IMR-90 (cell line): ENCODE measurements around the gene AGBL1. TPM values are rescaled to one million over a fixed set of nuclear protein-coding genes. Genes with fewer than 3 reads are reported as not detected.

Source experiments
- ATAC-seq: fragments of 200-7000 bp; cut with Tn5 transposase; 2 replicates; pipeline ENCODE4 v1.9.1; 2020; ENCODE audit warnings: low read depth, mild to moderate bottlenecking, moderate library complexity
- BruUV-seq: library from RNA; stranded (reverse); fragments of 400-500 nt; replicated peaks from 2 replicates; lab custom pipeline; 2021; lab: Mats Ljungman, UMichigan
- CTCF ChIA-PET: fragments of 300-600 bp; formaldehyde crosslinking; extraction: SDS; loops from one replicate; lab custom pipeline; 2021; ENCODE audit warnings: antibody characterized with exemption; lab: Yijun Ruan, JAX
- POLR2A ChIA-PET: fragments of 300-600 bp; sonication (Branson Sonifier 250); formaldehyde crosslinking; loops from one replicate; lab custom pipeline; 2022; ENCODE audit warnings: antibody characterized with exemption; ENCODE audit not compliant: unreplicated experiment; lab: Charles Lee
- DNase-seq: peaks from one replicate; pipeline ENCODE4 v3.0.0; 2013
- H2AFZ ChIP-seq: replicated peaks from 2 replicates; pipeline ENCODE3; 2013; ENCODE audit warnings: low read length, mild to moderate bottlenecking; ENCODE audit not compliant: poor library complexity
- H2AK5ac ChIP-seq: 2 replicates; pipeline ENCODE4 v1.6.1; 2013; ENCODE audit warnings: low read depth, low read length, inconsistent platforms
- H2AK9ac ChIP-seq: replicated peaks from 2 replicates; pipeline ENCODE3; 2013; ENCODE audit warnings: mild to moderate bottlenecking, low read depth, low read length, moderate library complexity; ENCODE audit not compliant: poor library complexity
- H2BK120ac ChIP-seq: 2 replicates; pipeline ENCODE4 v1.6.1; 2013; ENCODE audit warnings: low read depth, low read length, inconsistent platforms
- H2BK15ac ChIP-seq: 3 replicates; pipeline ENCODE4 v1.6.1; 2013; ENCODE audit warnings: low read depth, low read length, inconsistent platforms
- H2BK20ac ChIP-seq: 2 replicates; pipeline ENCODE4 v1.6.1; 2013; ENCODE audit warnings: low read depth, mild to moderate bottlenecking, inconsistent platforms, low read length, moderate library complexity
- H2BK5ac ChIP-seq: 2 replicates; pipeline ENCODE4 v1.6.1; 2013; ENCODE audit warnings: mild to moderate bottlenecking, low read depth, low read length, inconsistent platforms; ENCODE audit not compliant: poor library complexity, severe bottlenecking
- H3K14ac ChIP-seq: replicated peaks from 2 replicates; pipeline ENCODE4 v1.6.1; 2013; ENCODE audit warnings: low read depth, low read length, inconsistent platforms
- H3K18ac ChIP-seq: 2 replicates; pipeline ENCODE4 v1.6.1; 2013; ENCODE audit warnings: low read depth, low read length, control low read depth
- H3K23ac ChIP-seq: 2 replicates; pipeline ENCODE4 v1.6.1; 2013; ENCODE audit warnings: low read depth, low read length, inconsistent platforms
- H3K27ac ChIP-seq: 2 replicates; pipeline ENCODE4 v1.5.1; 2013; ENCODE audit warnings: mild to moderate bottlenecking, control low read depth, low read length; ENCODE audit not compliant: insufficient read depth
- H3K27me3 ChIP-seq: 2 replicates; pipeline ENCODE4 v1.6.1; 2013; ENCODE audit warnings: low read length; ENCODE audit not compliant: control insufficient read depth, insufficient read depth
- H3K36me3 ChIP-seq: 2 replicates; pipeline ENCODE4 v1.6.1; 2013; ENCODE audit warnings: low read length, mixed read lengths; ENCODE audit not compliant: control insufficient read depth, insufficient read depth
- H3K4ac ChIP-seq: 2 replicates; pipeline ENCODE4 v1.6.1; 2013; ENCODE audit warnings: low read depth, low read length, inconsistent platforms
- H3K4me1 ChIP-seq: 2 replicates; pipeline ENCODE4 v1.6.1; 2013; ENCODE audit warnings: low read length, mixed read lengths; ENCODE audit not compliant: control insufficient read depth, insufficient read depth
- H3K4me2 ChIP-seq: 2 replicates; pipeline ENCODE4 v1.6.1; 2013; ENCODE audit warnings: low read depth, mild to moderate bottlenecking, control low read depth, low read length, moderate library complexity
- H3K4me3 ChIP-seq: 2 replicates; pipeline ENCODE4 v1.5.1; 2013; ENCODE audit warnings: low read depth, mild to moderate bottlenecking, control low read depth, low read length, moderate library complexity; ENCODE audit not compliant: insufficient read depth
- H3K56ac ChIP-seq: 2 replicates; pipeline ENCODE4 v1.6.1; 2013; ENCODE audit warnings: low read length, inconsistent platforms; ENCODE audit not compliant: insufficient read depth; ENCODE audit errors: extremely low read depth
- H3K79me1 ChIP-seq, 2 experiments: 2 replicates each; pipeline ENCODE4 v1.6.1; 2013; ENCODE audit warnings: low read length in 2 of 2, inconsistent platforms in 1 of 2, low read depth in 1 of 2
- H3K9ac ChIP-seq: 2 replicates; pipeline ENCODE4 v1.6.1; 2013; ENCODE audit warnings: low read depth, low read length, control low read depth
- H3K9me1 ChIP-seq: 2 replicates; pipeline ENCODE4 v1.6.1; 2013; ENCODE audit warnings: low read length, inconsistent platforms; ENCODE audit not compliant: insufficient read depth
- H3K9me3 ChIP-seq: 2 replicates; pipeline ENCODE4 v1.6.1; 2013; ENCODE audit warnings: low read length; ENCODE audit not compliant: control insufficient read depth, insufficient read depth
- H4K20me1 ChIP-seq: 2 replicates; pipeline ENCODE4 v1.6.1; 2013; ENCODE audit warnings: low read length, inconsistent platforms; ENCODE audit not compliant: insufficient read depth
- H4K5ac ChIP-seq: 2 replicates; pipeline ENCODE4 v1.6.1; 2013; ENCODE audit warnings: mild to moderate bottlenecking, low read depth, low read length, control low read depth
- H4K8ac ChIP-seq, 2 experiments: 2 replicates each; pipeline ENCODE4 v1.6.1; 2013; ENCODE audit warnings: low read depth in 2 of 2, low read length in 2 of 2, control low read depth in 1 of 2, inconsistent platforms in 1 of 2
- H4K91ac ChIP-seq: 2 replicates; pipeline ENCODE4 v1.6.1; 2013; ENCODE audit warnings: low read depth, low read length, inconsistent platforms; ENCODE audit not compliant: insufficient read depth
- BHLHE40 ChIP-seq: fragments of 150-350 bp; IDR thresholded peaks from 2 replicates; pipeline ENCODE4 v1.6.1; 2016; ENCODE audit warnings: mild to moderate bottlenecking, low read depth, low read length
- CEBPB ChIP-seq: IDR thresholded peaks from 2 replicates; pipeline ENCODE4 v1.6.1; 2012; ENCODE audit warnings: low read depth, low read length, improper control_type of control experiment
- CHD1 ChIP-seq: IDR thresholded peaks from 2 replicates; pipeline ENCODE4 v1.6.1; 2012; ENCODE audit warnings: low read depth, low read length, improper control_type of control experiment
- CTCF ChIP-seq: conservative IDR thresholded peaks from 2 replicates; pipeline ENCODE4 v1.5.1; 2012; ENCODE audit warnings: mild to moderate bottlenecking, low read depth, low read length, improper control_type of control experiment
- FOS ChIP-seq: fragments of 150-350 bp; IDR thresholded peaks from 2 replicates; pipeline ENCODE4 v1.6.1; 2016; ENCODE audit warnings: low read depth, low read length
- MAFK ChIP-seq: IDR thresholded peaks from 2 replicates; pipeline ENCODE4 v1.6.1; 2012; ENCODE audit warnings: low read depth, low read length, improper control_type of control experiment
- MAZ ChIP-seq: IDR thresholded peaks from 2 replicates; pipeline ENCODE4 v1.6.1; 2012; ENCODE audit warnings: low read depth, mild to moderate bottlenecking, low read length, improper control_type of control experiment, moderate library complexity, borderline replicate concordance
- MXI1 ChIP-seq: IDR thresholded peaks from 2 replicates; pipeline ENCODE4 v1.6.1; 2012; ENCODE audit warnings: low read depth, mild to moderate bottlenecking, low read length, moderate library complexity, borderline replicate concordance
- NFE2L2 ChIP-seq: fragments of 150-350 bp; IDR thresholded peaks from 2 replicates; pipeline ENCODE4 v1.6.1; 2016; ENCODE audit warnings: low read depth, mild to moderate bottlenecking, low read length
- POLR2A ChIP-seq: IDR thresholded peaks from 2 replicates; pipeline ENCODE4 v1.6.1; 2012; ENCODE audit warnings: mild to moderate bottlenecking, low read depth, low read length
- RAD21 ChIP-seq: IDR thresholded peaks from 2 replicates; pipeline ENCODE4 v1.6.1; 2012; ENCODE audit warnings: low read length, improper control_type of control experiment
- RCOR1 ChIP-seq: IDR thresholded peaks from 2 replicates; pipeline ENCODE4 v1.6.1; 2012; ENCODE audit warnings: mild to moderate bottlenecking, low read length, improper control_type of control experiment; ENCODE audit not compliant: insufficient replicate concordance
- RFX5 ChIP-seq: IDR thresholded peaks from 2 replicates; pipeline ENCODE4 v1.8.0; 2012; ENCODE audit warnings: low read depth, mild to moderate bottlenecking, low read length, moderate library complexity
- SMC3 ChIP-seq: fragments of 150-350 bp; IDR thresholded peaks from 2 replicates; pipeline ENCODE4 v1.6.1; 2016; ENCODE audit warnings: low read depth, mild to moderate bottlenecking, antibody characterized with exemption, low read length, moderate library complexity
- USF2 ChIP-seq: fragments of 150-350 bp; IDR thresholded peaks from 2 replicates; pipeline ENCODE4 v1.6.1; 2017; ENCODE audit warnings: mild to moderate bottlenecking, antibody characterized with exemption, low read length, low read depth
- WGBS, 2 experiments: methylation state at CpG; one replicate each; pipeline versions ENCODE4 v1.1.5 to v1.1.7; 2013; ENCODE audit warnings: missing lambda C conversion rate in 2 of 2; ENCODE audit not compliant: insufficient read length in 1 of 2; ENCODE audit errors: extremely low coverage in 2 of 2; 5-methylcytosine and 5-hydroxymethylcytosine counted together
- dilution Hi-C: fragments of 300-500 bp; cut with HindIII; formaldehyde crosslinking; loops from one replicate; pipeline ENCODE4 v1.14.3; 2018; ENCODE audit warnings: low sequenced_read_pairs; ENCODE audit not compliant: unreplicated experiment
- in situ Hi-C: fragments of 300-500 bp; cut with MboI; formaldehyde crosslinking; loops from 3 replicates; pipeline ENCODE4 v1.14.3; 2019; ENCODE audit warnings: low sequenced_read_pairs, inconsistent platforms, mixed read lengths
- intact Hi-C: fragments of 100-400 bp; cut with micrococcal nuclease; formaldehyde crosslinking; loops from 2 replicates; pipeline ENCODE4 v1.10.0; 2022
- polyA plus RNA-seq, 3 experiments: library from polyadenylated mRNA; depleted of rRNA; stranded (reverse); fragments of >200 nt; gene quantifications; 2 replicates each; pipeline ENCODE4 v1.2.3, GENCODE V29; 2012; ENCODE audit warnings: low replicate concordance in 1 of 3
- total RNA-seq: library from RNA; depleted of rRNA; stranded (reverse); fragments of >200 nt; gene quantifications from 2 replicates; pipeline ENCODE4 v1.2.3, GENCODE V29; 2012

The AGBL1 gene
- total and polyA plus RNA-seq, 2 of the 4 experiments (the other 2 are of a cell fraction) = not detected

GRCh38 chr15:86903642-86904421, 824.2 kb downstream of the AGBL1 start (continued):
- TF ChIP-seq CHD1 = no peak

GRCh38 chr15:86905625-86906256, 826.1 kb downstream of the AGBL1 start:
- no peak for DNase-seq
- H3K4ac ChIP-seq = no peak overlapping the region
- no peaks in the 10 kb centered on the region for H3K27me3 ChIP-seq
- ATAC-seq = no peak
- no CpG with 5 or more reads among the region's 3 CpGs for WGBS, 2 experiments
- BruUV-seq = no TSS peak
- H3K23ac ChIP-seq = no peak overlapping the region
- H2BK120ac ChIP-seq = no peak overlapping the region
- ChIA-PET POLR2A (no interaction called here), CTCF (no interaction called here)
- H2BK5ac ChIP-seq = no peak overlapping the region
- no peak overlapping the region for H2AK9ac ChIP-seq
- dilution Hi-C loops (no loop called here), intact Hi-C loops (no loop called here), in situ Hi-C loops (no loop called here)
- H4K91ac ChIP-seq = no peak overlapping the region
- no peak overlapping the region for H2BK15ac ChIP-seq
- no peak overlapping the region for H3K14ac ChIP-seq
- peaks cover 13% of the 10 kb centered on the region for H3K9me3 ChIP-seq
- no peaks in the 10 kb centered on the region for H4K20me1 ChIP-seq
- H3K79me1 ChIP-seq = no peaks in the 10 kb centered on the region
- no peak overlapping the region for H2BK20ac ChIP-seq
- H3K4me1 ChIP-seq = no peaks in the 10 kb centered on the region
- H3K56ac ChIP-seq = no peak overlapping the region
- no peaks in the 10 kb centered on the region for H3K36me3 ChIP-seq
- H3K18ac ChIP-seq = no peak overlapping the region
- H3K27ac ChIP-seq = no peak overlapping the region
- H4K5ac ChIP-seq = no peak overlapping the region
- H2AK5ac ChIP-seq = no peak overlapping the region
- H3K9ac ChIP-seq = no peak overlapping the region
- H3K4me3 ChIP-seq = no peak overlapping the region
- H3K4me2 ChIP-seq = no peak overlapping the region
- H3K9me1 ChIP-seq = no peaks in the 10 kb centered on the region
- no peak overlapping the region for H4K8ac ChIP-seq
- H2AFZ ChIP-seq = no peak overlapping the region
- TF ChIP-seq MAZ (no peak), USF2 (no peak), CTCF (no peak), MXI1 (no peak), POLR2A (no peak), RFX5 (no peak), MAFK (no peak), SMC3 (no peak), NFE2L2 (no peak), CHD1 (no peak), FOS (no peak), RCOR1 (no peak), CEBPB (no peak), BHLHE40 (no peak), RAD21 (no peak)
